Measurements from ENCODE around the gene CORO6.

The CORO6 gene

DNA sequence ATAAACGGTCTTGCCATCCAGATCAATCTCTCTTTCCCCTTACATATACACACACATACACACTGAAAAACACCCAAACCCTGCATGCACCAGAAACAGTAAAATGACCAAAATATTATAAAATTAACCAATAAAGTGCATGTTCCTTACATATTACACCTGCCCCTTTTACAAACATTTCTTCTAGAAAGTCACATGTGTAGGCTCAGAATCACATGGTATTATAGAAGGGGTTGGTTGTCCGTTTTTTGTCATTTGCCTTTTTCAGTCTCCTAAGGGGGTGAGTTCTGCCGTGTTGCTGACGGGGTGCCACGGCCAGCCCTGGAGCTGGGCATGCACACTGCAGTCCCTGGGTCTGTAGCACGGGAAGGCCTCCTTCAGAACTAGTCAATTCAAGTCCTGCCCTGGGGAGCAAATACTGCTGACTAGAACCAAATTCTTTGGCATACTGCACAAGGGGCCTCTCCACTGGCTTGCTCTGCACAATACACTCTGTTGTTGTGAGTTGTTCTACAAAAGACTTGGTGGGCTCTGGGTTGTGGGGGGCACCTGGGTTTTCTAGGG is 8.0 kb upstream of the CORO6 start:
- DNase-seq (ENCODE audit: low read depth) = no peak

DNA sequence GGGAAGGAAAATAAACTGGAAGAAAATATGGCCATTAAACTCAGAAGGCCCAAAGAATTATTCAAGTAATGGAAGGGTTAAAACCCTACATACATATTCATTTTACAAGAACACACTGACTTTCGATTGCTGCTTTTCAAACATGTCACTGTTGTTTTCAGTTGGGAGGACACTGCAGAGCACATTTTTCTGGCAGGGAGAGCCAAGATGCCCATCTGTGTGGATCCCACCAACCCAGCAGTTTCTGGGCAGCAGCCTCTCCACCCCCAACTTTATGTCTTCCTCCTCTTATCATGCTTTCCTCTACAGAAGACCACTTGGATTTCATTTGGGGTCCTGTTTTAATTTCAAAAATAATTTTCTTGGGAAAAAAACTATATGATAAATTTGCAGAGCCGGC is 7.1 kb upstream of the CORO6 start:
- DNase-seq (ENCODE audit: low read depth) = no peak

DNA sequence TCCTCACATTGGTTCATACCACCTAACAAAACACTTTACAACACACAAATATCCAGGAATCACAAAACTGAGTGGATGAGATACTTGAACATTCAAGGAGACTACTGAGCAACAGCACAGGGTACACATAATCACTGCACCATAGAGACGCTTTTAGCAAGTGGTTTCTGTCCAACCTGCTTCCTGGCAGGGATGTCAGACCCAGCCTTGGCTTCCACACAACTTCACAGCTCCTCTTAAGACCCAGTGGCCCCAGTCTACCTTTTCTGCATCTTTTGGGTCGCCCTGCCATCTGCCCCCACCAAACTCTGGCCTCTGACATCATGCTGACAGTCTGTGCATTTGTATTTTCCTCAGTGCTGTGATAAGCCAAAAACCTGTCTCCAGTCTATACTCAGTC is 5.9 kb upstream of the CORO6 start:
- DNase-seq (ENCODE audit: low read depth) = no peak

DNA sequence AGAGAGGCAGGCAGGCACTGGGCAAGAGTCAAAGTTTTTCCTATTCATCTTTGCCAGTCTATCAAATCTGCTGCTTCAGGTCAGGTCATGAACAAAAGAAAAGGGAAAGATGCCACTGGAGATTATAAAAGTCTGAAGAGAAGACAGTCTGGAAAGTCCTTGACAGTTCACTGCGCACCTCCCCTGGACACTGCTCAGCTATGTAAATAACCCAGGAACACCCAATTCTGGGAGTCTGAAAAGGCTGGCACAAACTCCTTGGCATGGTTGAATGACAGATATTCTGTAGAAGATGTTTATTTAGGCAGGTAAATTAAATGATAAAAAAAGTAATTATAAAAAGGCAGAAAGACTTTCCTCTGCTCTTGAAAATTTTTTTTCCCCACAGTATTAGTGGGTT is 5.2 kb upstream of the CORO6 start:
- DNase-seq (ENCODE audit: low read depth) = no peak

DNA sequence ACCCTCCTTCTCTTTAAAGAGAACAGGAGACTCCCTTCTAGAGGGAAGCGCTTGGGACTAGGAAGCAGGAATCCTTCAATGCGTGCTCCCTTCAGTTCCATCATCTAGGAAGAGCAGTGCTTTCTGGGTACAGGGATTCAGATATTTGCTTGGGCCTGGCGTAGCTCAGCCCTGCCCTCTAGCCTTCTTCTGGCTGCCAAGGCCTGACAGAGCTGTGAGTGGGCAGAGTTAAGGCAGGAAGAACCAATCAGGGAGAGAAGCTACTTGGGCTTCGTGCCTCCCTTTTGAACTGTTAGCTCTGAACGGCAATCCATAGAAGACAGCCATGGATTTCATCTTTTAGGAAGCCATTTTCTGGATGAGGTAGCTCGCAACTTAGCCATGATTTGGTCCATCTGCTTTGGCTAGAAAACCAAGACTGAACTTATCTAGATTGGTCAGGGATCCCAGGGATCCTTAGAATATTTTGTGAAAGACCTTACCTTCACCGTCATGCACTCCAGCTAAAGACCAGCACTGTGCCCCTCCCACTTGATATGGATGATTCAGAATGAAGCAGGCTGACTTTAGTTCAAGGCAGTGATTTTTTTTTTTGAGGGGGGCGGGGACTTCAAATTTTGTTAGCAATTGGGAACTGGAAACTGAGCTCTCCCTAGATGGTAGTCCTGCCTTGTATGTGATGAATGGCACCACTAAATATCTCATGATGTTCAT is 2.5 kb upstream of the CORO6 start:
- no peak for DNase-seq (ENCODE audit: low read depth)

DNA sequence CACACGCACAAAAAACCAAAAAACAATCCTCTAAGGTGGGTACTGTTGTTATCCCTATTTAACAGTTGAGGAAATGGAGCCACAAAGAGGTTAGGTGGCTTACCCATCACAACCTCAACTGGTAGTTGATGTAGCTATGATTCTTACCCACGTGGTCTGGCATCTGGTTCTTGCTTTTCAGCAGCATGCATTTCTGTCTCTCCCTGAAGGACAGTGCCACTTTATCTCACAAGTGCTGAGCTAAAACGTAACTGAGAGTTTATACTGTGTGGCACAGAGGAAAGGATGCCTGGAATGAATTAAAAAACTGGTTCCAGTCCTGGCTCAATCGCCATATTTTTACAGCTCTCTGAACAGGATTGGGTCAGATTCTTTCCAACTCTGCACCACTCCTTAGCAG is 1.9 kb upstream of the CORO6 start:
- DNase-seq (ENCODE audit: low read depth) = no peak

DNA sequence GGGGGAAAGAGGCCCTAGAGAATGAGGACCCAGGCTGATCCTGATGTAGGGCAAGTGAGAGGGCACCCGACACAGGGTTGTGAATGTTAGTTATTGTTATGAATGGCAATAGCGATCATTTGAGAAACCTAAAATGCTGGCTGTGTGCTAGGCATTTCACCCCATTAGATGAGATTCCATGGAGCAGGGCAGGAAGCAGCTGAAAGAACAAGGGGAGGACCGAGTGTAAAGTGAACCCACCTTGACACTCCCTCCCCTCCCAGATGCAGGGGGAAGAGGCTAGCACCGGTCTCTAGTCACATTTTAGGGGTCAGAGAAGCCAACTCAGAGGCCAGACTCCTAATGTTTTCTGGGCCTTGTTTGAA is 553 bp upstream of the CORO6 start:
- no peak for DNase-seq (ENCODE audit: low read depth)

DNA sequence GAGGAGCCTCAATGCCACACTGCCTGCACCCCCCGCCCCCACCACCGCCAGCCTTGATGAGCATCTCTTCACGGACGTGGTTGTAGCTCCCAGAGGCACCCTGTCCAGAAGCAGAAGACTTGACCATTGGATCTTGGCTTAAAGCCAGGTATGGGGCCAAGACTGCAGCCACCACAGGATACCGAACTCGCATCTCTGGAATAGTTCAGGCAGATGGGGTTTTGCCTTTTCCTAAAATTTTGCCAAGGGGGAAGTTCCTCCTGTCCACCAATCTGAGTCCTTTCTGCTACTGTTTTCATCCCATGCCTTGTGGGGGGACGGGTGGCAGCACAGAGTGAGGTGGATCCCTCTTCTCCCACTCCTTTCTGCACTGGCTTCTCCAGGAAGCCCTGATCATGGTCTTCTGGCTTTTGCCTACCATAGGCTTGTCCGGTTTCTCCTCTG is 939 bp downstream of the CORO6 start:
- DNase-seq (ENCODE audit: low read depth) = no peak

DNA sequence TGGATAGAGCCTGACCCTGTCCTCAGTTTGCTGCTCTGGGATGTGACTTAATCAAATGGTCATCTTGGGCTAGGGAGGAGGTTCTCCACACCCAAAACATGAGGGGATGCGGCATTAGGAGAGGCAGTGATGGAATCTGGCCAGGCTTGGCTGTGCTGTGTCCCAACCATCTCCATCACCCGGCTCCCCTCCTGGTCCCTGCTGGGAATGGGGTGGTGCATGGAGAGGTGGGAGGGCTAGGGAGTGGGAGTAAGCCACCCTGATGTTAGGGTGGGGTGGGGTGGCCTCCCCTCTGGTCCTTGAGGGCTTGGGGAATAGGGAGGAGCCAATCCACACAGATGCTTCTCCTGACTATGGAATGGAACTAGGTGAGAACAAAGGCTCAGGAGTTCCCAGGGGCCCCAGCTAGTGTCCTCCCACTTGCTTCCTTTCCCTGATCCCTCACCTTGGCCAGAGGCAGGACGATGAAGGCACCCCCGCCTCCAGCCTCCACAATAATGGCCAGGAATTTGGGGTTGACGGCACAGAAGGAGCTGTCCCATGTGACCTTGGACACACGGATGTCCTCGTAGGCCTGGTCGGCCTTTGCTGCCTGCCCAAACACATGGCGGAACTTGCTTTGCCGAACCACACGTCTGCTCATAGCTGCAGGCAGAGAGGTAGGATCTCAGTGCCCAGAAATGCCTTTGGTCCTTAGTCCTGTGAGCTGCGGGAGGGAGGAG is 1.8 kb downstream of the CORO6 start:
- no peak for DNase-seq (ENCODE audit: low read depth)

DNA sequence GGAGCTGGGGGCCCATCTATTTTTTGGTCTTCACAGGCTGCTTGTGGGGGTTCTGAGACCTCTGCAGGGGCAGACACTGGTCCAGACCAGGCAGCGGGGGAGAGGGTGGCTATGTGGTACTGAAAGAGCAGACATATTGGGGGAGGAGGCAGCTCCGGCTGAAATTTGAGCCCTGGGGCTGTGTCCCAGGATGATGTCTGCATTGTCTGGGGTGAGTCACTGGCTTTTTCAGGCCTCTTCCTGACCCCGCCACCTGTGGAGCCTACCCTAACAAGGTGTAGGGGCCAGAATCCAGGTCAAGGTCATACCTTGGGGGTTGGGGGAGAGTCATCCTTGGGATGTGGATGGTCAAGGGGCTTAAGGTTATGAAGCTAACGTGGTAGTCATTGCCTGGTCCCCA is 2.4 kb downstream of the CORO6 start:
- no peak for DNase-seq (ENCODE audit: low read depth)

DNA sequence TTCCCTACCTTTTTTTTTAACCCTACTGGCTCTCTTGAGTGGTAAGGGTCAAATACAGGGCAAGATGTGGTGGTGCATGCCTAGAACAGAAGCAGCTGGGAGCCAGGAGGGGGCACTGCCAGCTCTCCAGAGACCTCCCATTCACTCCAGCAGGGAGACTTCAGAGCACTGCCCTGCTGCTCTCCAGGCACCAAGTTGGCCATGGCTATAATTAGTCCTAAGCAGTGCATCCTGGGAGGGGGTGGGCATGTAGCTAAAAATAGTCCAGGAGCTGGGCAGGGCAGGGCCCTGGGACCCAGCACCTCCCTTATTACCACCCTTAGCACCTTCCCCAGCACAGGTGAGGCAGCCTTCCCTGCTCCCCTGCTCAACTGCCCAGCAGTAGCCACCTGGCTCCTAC is 3.5 kb downstream of the CORO6 start:
- DNase-seq (ENCODE audit: low read depth) = no peak

DNA sequence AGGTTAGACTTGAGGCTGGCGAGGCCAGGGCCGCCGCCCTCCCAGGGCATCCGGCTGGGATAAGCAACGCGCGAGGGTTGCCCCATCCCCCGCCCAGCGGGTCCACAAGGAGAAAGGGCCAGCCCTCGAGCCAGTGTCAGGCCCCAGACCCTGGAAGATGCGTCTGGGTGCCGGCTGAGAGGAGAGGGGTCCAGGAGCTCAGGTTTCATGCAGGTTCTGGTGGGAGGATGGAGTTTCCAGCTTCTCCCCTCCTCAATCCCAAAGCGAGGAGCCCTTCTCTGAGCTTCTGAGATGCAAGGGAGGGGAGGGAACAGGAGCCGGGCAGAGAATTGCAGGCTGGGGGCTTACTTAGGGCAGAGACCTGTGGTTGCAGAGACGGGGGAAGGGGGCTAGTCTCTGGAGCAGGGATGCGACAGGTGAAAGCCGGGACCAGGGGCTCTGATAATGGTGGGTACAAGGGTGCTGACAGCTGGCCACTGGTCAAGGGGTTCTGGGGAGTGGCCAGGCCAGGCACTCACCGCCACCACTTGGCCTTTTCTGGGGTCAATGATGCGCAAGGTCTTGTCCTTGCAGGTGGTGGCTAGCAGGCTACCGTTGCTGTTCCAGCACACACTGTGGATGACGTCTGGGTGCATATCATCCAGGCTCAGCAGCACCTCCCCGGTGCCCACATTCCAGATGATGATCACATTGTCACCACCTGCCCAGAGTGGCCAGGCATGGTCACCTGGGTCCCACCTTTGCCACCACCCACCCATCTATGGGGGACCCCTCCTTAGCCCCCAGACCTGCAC is 4.2 kb downstream of the CORO6 start:
- DNase-seq (ENCODE audit: low read depth) = no peak

DNA sequence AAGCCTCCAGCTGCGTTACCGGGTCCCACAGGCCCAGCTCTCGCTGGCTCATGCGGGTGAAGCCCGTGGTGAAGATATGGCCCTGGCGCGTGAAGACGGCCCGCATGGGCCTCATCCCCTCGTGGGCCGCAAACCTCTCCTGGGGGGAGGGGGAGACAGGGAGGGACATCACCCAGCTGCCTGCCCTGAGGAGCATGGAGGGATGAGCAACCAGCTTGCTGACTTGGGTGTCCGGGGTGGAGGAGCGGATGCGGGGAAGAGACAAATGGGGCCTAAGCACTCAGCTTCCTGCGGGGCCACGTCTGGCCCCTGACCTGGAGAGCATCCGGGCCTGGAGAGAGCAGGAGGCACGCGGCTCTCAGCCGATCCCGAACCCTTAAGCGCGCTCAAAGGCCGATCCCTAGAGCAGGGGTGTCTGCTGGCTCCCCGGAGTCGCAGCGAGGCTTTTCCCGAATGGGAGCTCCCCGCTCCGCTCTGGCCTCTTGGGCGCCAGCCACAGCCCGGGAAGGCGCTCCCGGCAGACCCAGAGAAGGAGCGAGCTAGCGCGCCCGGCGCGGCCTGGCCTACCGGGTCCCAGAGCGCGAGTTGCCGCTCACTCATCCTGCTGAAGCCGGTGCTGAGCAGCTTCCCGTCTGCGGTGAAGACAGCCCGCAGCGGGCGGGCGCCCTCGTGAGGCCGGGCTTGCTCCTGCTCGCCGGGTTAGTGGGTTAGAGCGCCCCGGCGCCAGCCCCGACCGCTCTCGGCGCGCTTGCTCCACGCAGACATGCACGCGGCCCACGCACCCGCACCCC is 5.0 kb downstream of the CORO6 start:
- peak; percentile 79 for DNase-seq (ENCODE audit: low read depth)

DNA sequence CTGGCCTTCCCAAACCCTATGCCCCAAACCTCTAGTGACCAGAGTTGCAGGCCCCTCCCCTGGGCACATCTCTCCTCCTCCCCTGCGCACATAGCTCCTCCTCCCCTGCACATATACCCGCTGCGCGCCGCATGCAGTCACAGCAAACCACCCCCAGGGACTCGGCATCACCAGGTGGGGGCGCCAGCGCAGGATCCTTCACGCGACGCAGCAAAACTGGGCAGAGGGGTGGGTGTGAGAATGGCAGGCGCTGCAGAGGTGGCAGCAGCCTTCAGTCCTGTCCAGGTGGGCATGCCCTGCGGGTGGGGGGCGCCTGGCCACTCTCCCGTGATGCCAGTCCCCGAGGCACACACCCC is 5.6 kb downstream of the CORO6 start:
- DNase-seq (ENCODE audit: low read depth) = peak; percentile 86

DNA sequence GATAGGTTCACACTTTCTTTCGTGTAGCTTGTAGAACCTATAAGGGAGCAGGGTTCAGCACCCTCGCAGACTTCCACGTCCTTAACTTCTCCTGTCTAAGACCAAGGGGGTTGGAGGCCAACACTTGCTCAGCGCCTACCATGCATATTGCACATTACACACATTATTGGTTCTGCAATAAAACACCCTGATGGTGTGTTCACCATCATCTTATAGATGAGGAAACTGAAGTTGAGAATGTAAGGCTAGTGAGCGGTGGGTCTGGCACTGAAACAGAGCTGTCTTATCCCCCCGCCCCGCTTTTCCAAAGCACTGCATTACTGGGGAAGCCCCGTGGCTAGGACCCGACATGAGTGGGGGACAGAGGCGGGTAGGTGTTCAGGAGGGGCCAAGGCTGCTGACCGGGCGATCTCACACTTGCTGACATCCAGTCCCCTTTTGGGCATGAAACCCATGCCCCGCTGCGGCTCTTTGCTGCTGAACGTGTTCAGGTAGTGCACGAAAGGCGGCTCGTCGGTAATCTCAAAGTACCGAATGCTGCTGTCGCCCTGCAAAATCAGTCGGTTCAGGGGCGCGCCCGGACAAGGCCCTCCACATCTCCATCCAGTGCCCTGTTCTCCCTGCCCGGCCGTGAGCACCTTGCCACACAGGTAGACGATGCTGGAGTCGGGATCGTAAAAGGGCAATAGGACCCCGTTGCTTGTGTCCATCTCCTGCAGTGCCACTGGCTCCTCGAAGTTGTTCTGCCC is 6.2 kb downstream of the CORO6 start:
- DNase-seq (ENCODE audit: low read depth) = no peak

DNA sequence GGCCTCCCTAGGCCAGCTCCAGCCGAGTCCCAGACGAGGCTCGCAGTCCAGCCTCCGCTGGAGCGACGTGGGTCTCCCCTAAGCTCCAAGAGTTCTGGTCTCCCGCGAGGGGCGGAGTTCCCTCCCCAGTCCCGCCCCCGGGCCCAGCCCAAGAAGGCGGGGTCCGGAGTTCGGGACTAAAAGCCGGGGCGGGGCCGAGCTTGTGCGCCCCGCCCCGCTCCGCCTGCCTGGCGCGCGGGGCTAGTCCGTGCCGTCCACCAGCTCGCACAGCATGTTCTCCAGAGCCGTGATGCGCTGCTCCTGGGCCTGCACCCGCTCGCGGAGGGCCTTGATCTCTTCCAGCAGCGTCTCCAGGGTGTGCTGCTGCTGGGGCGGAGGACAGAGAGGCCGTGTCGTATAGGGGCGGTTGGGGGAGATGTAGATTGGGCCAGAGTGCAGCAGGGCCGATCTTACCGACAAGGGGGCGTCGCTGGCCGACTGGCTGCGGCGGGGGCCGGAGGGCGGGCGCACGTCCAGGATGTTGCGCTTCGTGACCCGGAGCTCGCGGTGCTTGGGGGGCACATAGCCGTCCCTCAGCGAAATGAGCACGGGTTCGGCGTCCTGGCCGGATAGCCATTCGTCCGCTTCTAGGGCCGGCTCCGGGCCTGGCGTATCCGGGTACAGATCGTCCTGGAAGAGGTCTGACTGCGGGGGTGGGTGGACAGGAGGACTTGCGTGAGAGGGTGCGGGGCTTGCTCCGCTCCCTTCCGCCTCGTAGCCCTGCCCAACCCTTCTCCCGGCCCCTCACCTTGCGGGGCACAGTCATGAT is 7.0 kb downstream of the CORO6 start:
- DNase-seq (ENCODE audit: low read depth) = peak; percentile 78

DNA sequence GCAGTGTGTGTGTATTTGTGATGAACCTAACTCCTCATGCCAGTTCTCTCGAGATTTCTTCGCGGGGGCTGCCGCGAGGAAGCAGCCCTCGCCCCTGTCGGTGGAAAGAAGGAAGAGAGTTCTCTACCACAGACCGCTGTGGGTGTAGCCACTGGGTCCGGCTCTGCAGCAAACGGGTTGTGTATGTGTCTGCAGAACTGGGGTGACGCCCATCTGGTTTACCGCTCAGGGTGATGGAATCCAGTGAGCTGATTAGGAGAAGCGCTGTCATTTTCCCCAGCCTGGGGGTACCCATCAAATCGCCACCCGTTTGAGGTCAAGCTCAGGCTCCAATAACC is 7.7 kb downstream of the CORO6 start:
- no peak for DNase-seq (ENCODE audit: low read depth)

DNA sequence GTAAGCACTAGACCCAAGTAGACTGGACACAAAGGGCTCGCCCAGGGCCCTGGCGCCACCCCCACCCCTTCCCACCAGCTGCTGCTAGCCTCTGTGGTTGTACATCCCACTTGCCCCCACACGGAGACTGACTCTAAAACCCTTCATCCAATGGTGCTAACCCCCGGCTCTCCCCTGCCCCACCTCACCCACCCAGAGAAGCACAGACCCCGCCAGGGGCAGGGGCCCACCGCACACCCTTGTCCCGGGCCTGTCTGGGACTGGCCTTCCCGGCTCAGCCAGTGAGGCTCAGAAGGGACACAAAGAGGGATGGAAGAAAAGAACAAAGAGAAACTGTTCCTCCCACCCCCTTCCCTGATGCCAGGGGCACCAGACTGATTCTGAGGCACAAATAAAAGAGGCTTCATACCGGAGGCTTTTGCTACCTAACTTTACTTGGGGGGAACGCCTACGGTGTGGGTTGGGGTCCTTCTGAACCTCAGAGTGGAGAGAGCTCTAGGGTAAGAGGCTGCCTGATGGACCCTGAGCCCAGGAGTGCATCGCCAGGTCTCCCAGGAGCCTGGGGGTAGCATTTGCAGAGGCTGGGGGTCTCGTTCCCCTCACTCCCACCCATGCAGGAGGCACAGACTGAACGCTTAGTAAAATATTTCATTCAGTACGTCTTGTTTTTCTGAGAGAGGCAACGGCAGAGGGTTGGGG is 8.2 kb downstream of the CORO6 start:
- DNase-seq (ENCODE audit: low read depth) = no peak

DNA sequence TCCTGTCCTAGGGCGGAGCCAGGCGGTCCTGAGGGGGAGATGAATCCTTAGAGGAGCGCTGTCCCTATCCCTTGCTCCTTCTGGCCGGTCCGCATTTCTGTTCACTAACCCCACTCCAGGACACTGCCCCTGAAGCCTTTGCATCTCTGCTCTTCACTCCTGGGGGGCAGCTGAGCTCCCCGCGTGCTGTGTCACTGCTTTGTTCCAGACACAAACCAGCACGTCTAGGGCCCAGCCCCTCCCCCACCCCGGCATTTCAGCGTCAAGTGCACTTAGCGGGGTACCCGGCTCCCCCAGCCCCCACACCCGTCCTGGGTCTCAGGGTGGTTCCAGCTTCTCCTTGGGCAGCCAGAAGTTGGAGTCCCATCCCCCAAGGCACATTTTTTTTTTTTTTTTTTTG is 8.9 kb downstream of the CORO6 start:
- DNase-seq (ENCODE audit: low read depth) = no peak

DNA sequence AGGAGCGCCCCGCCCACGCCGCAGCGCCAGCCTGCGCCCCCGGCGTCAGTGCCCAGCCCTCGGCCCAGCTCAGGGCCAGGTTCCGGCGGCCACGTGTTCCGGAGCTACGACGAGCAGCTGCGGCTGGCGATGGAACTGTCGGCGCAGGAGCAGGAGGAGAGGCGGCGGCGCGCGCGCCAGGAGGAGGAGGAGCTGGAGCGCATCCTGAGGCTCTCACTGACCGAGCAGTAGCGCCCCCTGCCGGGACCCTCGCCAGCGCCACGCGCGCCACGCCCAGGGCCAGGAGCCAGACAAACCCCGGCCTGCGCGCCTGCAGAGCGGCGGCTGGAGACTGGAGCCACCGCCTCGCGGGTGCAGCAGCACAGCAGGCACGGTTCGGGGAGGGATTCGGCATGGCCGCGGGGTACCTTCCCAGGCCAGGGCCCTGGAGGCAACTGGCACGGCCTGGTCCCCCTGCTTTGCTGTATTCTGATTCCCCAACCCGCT is 9.3 kb downstream of the CORO6 start:
- DNase-seq (ENCODE audit: low read depth) = peak; percentile 91

Measured in activated T-cell treated with anti-CD3 and anti-CD28 coated beads for 1 hour (primary cell).